Upper lobe of right lung (tissue), 1 donor: ENCODE data around the gene PEMT. TPM values are rescaled to one million over a fixed set of nuclear protein-coding genes. Genes with fewer than 3 reads are reported as not detected.

Experiments
- ATAC-seq: fragments of 200-7000 bp; cut with Tn5 transposase; one replicate; pipeline ENCODE4 v1.9.1; 2020; ENCODE audit warnings: mild to moderate bottlenecking, moderate library complexity
- DNase-seq: peaks from one replicate; pipeline ENCODE4 v3.0.0-alpha.2; 2020
- H3K27ac ChIP-seq: fragments of 200-600 bp; one replicate; pipeline ENCODE4 v1.8.0; 2022
- H3K27me3 ChIP-seq: fragments of 200-600 bp; one replicate; pipeline ENCODE4 v1.8.0; 2022; ENCODE audit warnings: mild to moderate bottlenecking
- H3K36me3 ChIP-seq: fragments of 200-600 bp; one replicate; pipeline ENCODE4 v1.8.0; 2022
- H3K4me1 ChIP-seq: fragments of 200-600 bp; one replicate; pipeline ENCODE4 v1.8.0; 2022
- H3K4me3 ChIP-seq: fragments of 200-600 bp; one replicate; pipeline ENCODE4 v1.8.0; 2022; ENCODE audit warnings: mild to moderate bottlenecking
- H3K9me3 ChIP-seq: fragments of 200-600 bp; one replicate; pipeline ENCODE4 v1.8.0; 2022
- CTCF ChIP-seq: fragments of 200-600 bp; IDR thresholded peaks from one replicate; pipeline ENCODE4 v1.8.0; 2022; ENCODE audit warnings: antibody characterized with exemption
- intact Hi-C: fragments of 100-400 bp; cut with DNase I; formaldehyde crosslinking; loops from one replicate; pipeline ENCODE4 v1.11.0; 2022
- total RNA-seq: library from RNA; stranded (reverse); fragmentation: NEBNext Ultra II Directional; extraction: Animal tissue kit (Norgen Biotek cat#: 25700); gene quantifications from one replicate; pipeline ENCODE4 v1.2.1, GENCODE V29; 2021
- donor health status: DM: no; HTN: yes; CAD: no; lungs with severe emphysema.

Gene PEMT
- total RNA-seq, 1 donor from 2014 or later = 29.6 TPM

GRCh38 chr17:17562146-17562511 lies 29.4 kb downstream of the PEMT start:
- DNase-seq = no peak
- peak overlapping the region; percentile 86 for H3K27ac ChIP-seq
- TF ChIP-seq CTCF = no peak
- H3K4me3 ChIP-seq = peak overlapping the region; percentile 15
- no peaks in the 10 kb centered on the region for H3K9me3 ChIP-seq
- ATAC-seq = no peak
- H3K36me3 ChIP-seq = no peaks in the 10 kb centered on the region
- intact Hi-C loops = no loop called here
- H3K4me1 ChIP-seq = peaks cover 22% of the 10 kb centered on the region
- H3K27me3 ChIP-seq = no peaks in the 10 kb centered on the region

- peak; percentile 94 for DNase-seq
- intact Hi-C loops = no loop called here
- peak overlapping the region; percentile 15 for H3K4me3 ChIP-seq
- no peaks in the 10 kb centered on the region for H3K36me3 ChIP-seq
- peaks cover 22% of the 10 kb centered on the region for H3K4me1 ChIP-seq
- H3K27me3 ChIP-seq = no peaks in the 10 kb centered on the region
- peak; percentile 93 for ATAC-seq
- H3K27ac ChIP-seq = peak overlapping the region; percentile 86
- H3K9me3 ChIP-seq = no peaks in the 10 kb centered on the region
- TF ChIP-seq CTCF = no peak
Measured at GRCh38 chr17:17561408-17562145, 29.9 kb downstream of the PEMT start.

GRCh38 chr17:17560975-17561374 lies 30.5 kb downstream of the PEMT start:
- no peak for TF ChIP-seq CTCF
- peaks cover 16% of the 10 kb centered on the region for H3K4me1 ChIP-seq
- intact Hi-C loops = no loop called here
- peak overlapping the region; percentile 86 for H3K27ac ChIP-seq
- ATAC-seq = no peak
- no peaks in the 10 kb centered on the region for H3K9me3 ChIP-seq
- no peak overlapping the region for H3K4me3 ChIP-seq
- no peaks in the 10 kb centered on the region for H3K36me3 ChIP-seq
- no peak for DNase-seq
- H3K27me3 ChIP-seq = no peaks in the 10 kb centered on the region

GRCh38 chr17:17560167-17560566 lies 31.3 kb downstream of the PEMT start:
- no peak for TF ChIP-seq CTCF
- H3K27me3 ChIP-seq = no peaks in the 10 kb centered on the region
- DNase-seq (no peak), ATAC-seq (no peak)
- no peaks in the 10 kb centered on the region for H3K36me3 ChIP-seq
- peaks cover 16% of the 10 kb centered on the region for H3K4me1 ChIP-seq
- no peak overlapping the region for H3K4me3 ChIP-seq
- peak overlapping the region; percentile 18 for H3K27ac ChIP-seq
- H3K9me3 ChIP-seq = no peaks in the 10 kb centered on the region
- intact Hi-C loops = no loop called here

- Histone ChIP-seq H3K27me3 (no peaks in the 10 kb centered on the region), H3K27ac (no peak overlapping the region), H3K4me3 (no peak overlapping the region), H3K4me1 (peaks cover 14% of the 10 kb centered on the region), H3K36me3 (no peaks in the 10 kb centered on the region), H3K9me3 (no peaks in the 10 kb centered on the region)
- intact Hi-C loops = no loop called here
- no peak for TF ChIP-seq CTCF
- DNase-seq (no peak), ATAC-seq (no peak)
Measured at GRCh38 chr17:17559164-17559563, 32.3 kb downstream of the PEMT start.

GRCh38 chr17:17558431-17558830 lies 33.1 kb downstream of the PEMT start:
- H3K4me1 ChIP-seq = peaks cover 10% of the 10 kb centered on the region
- no peak overlapping the region for H3K4me3 ChIP-seq
- TF ChIP-seq CTCF = no peak
- ATAC-seq = no peak
- intact Hi-C loops = no loop called here
- H3K36me3 ChIP-seq = no peaks in the 10 kb centered on the region
- H3K27ac ChIP-seq = no peak overlapping the region
- no peaks in the 10 kb centered on the region for H3K27me3 ChIP-seq
- no peaks in the 10 kb centered on the region for H3K9me3 ChIP-seq
- no peak for DNase-seq
